Astrocyte (in vitro differentiated cells and primary cell): Measurements from ENCODE around the gene ITLN2.

Experiments
- EZH2 ChIP-seq: IDR thresholded peaks from 2 replicates; pipeline ENCODE4 v1.6.1; 2012; ENCODE audit warnings: mild to moderate bottlenecking, low read length, inconsistent platforms; ENCODE audit not compliant: insufficient read depth
- TF ChIP-seq, protein P1 (sequence below): IDR thresholded peaks from 2 replicates; pipeline ENCODE4 v1.5.1; 2011; ENCODE audit warnings: low read depth, mild to moderate bottlenecking, inconsistent platforms, low read length, moderate library complexity; ENCODE audit not compliant: insufficient read depth

DNA sequence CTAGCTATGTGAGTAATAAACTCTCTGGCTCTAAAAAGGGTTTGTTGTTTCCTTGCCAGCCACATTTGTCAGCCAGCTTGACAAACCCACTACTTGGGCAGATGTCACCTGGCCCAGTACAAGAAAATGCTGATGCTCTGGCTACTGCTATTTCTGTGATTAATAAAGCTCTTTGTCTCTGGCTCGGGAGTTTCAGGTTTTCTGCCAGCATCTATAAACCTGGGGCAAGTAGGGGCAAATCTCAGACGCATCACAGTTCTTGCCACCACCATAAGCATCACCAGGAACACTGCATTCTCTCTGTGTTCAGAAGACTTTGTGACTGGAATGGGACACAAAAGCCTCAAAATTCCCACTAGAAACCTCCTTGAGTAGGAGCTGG lies 2.5 kb downstream of the ITLN2 start:
- TF ChIP-seq EZH2 = no peak
- TF ChIP-seq, protein P1, sequence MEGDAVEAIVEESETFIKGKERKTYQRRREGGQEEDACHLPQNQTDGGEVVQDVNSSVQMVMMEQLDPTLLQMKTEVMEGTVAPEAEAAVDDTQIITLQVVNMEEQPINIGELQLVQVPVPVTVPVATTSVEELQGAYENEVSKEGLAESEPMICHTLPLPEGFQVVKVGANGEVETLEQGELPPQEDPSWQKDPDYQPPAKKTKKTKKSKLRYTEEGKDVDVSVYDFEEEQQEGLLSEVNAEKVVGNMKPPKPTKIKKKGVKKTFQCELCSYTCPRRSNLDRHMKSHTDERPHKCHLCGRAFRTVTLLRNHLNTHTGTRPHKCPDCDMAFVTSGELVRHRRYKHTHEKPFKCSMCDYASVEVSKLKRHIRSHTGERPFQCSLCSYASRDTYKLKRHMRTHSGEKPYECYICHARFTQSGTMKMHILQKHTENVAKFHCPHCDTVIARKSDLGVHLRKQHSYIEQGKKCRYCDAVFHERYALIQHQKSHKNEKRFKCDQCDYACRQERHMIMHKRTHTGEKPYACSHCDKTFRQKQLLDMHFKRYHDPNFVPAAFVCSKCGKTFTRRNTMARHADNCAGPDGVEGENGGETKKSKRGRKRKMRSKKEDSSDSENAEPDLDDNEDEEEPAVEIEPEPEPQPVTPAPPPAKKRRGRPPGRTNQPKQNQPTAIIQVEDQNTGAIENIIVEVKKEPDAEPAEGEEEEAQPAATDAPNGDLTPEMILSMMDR = no peak
